IPS DF 6.9 (cell line): ENCODE results near the gene DCLRE1A.

ENCODE experiments used
- DNase-seq: peaks from one replicate; pipeline ENCODE4 v3.0.0-alpha.2; 2013; ENCODE audit warnings: low read depth, low spot score
- H3K27ac ChIP-seq: one replicate; pipeline ENCODE4 v1.5.1; 2013; ENCODE audit warnings: low read length, control low read depth
- H3K27me3 ChIP-seq: 2 replicates; pipeline ENCODE4 v1.6.1; 2013; ENCODE audit warnings: mild to moderate bottlenecking, low read length; ENCODE audit not compliant: control insufficient read depth, insufficient read depth
- H3K36me3 ChIP-seq: 2 replicates; pipeline ENCODE4 v1.6.1; 2013; ENCODE audit warnings: low read length; ENCODE audit not compliant: control insufficient read depth, insufficient read depth
- H3K4me1 ChIP-seq: 2 replicates; pipeline ENCODE4 v1.6.1; 2013; ENCODE audit warnings: low read length; ENCODE audit not compliant: control insufficient read depth, insufficient read depth
- H3K4me3 ChIP-seq: 2 replicates; pipeline ENCODE4 v1.5.1; 2013; ENCODE audit warnings: mild to moderate bottlenecking, low read length
- H3K9me3 ChIP-seq: 2 replicates; pipeline ENCODE4 v1.6.1; 2013; ENCODE audit warnings: low read length, inconsistent platforms; ENCODE audit not compliant: control insufficient read depth, insufficient read depth
- WGBS: extraction: QIAGEN DNeasy Blood & Tissue Kit; methylation state at CpG from one replicate; pipeline ENCODE4 v1.1.7; 2013; ENCODE audit warnings: mixed read lengths, missing lambda C conversion rate; ENCODE audit not compliant: insufficient read length, insufficient coverage; 5-methylcytosine and 5-hydroxymethylcytosine counted together

The DCLRE1A gene

DNA sequence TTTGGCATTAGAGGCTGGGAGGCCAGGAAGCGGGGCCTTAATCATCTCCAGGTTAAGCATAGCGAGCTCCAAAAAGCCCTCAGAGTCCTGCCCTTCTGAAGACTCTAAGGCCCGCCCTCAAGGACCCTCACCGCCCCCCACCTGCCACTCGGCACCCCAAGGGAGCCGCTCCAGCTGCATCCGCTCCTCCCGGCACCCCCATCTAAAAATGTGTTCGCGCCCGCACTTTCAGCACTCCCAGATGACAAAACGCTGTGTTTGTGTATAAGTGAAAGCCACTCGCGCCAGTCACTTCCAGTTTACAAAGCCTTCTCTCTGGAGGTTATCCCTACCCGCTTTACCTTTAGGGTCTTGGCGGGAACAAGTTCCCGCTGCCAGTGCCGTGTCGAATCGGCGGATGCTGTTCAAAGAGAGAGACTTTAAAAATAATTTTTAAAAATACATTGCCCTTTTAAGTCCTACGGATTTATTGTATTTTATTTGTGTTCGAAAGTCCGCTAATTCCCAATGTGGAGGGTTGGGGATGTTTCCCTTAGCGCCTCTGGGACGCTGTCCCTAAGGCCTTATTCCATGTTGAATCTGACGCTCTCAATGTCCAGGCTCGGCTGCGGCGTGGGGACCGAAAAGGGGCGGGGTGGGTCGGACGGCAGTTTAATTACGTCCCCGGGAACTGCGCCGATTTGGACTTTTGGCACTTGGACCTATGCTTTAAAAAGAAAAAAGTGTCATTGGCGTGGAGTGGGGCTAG is at the start of gene DCLRE1A, which contains the start of gene NHLRC2:
Gene DCLRE1A (minus strand): TSS at position 70 of the 748 bp plus-strand sequence. CDS start 900 bp downstream, outside the sequence.
Gene NHLRC2 (plus strand): TSS at position 649 of the 748 bp plus-strand sequence. CDS start 212 bp downstream, outside the sequence.
- no CpG with 5 or more reads among the region's 39 CpGs for WGBS
- DNase-seq = peak; percentile 33
- Histone ChIP-seq H3K4me1 (no peaks in the 10 kb centered on the region; the same call in 1 of the 2 replicates), H3K27ac (no peak within 1 kb of the TSS), H3K36me3 (peaks cover 2% of the 10 kb centered on the region; the same call in 1 of the 2 replicates), H3K4me3 (peak within 1 kb of the TSS; percentile 91), H3K9me3 (no peaks in the 10 kb centered on the region), H3K27me3 (0 out of 2 replicates have a peak, but pooled peaks cover 1% of the 10 kb centered on the region)

DNA sequence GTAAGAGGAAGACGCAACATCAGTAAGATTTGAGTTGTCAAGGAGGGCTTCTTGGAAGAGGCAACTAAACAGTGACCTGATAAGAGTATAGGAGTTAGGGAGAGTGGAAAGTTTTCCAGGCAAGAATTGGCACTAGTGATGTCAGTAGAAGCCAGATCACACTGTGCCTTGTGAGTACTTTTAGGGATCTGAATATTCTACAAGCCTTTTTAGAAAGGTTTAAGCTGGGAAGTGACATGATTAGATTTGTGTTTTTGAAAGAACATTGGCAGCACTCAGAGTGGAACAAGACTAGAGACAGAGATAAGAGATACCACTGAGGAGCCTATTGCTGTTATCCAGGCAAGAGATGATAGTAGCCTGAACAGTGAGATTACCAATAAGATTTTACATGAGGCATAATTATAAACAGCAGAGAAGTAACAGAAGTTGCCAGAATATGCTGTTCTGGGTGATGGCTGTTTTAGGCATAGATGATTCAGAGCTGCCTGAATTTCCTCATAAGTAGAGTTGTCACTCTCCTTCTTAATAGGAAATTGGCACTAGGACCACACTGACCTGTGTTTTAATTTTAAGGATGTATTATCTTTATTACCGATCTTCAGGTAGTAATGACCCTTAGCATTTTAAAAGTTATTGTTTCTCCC is 46.2 kb upstream of the DCLRE1A start:
- Histone ChIP-seq H3K4me3 (no peak overlapping the region), H3K36me3 (0 out of 2 replicates have a peak, but pooled peaks cover 2% of the 10 kb centered on the region), H3K27ac (no peak overlapping the region), H3K4me1 (no peaks in the 10 kb centered on the region), H3K27me3 (no peaks in the 10 kb centered on the region), H3K9me3 (no peaks in the 10 kb centered on the region)
- no peak for DNase-seq
- WGBS = no CpG with 5 or more reads among the region's 2 CpGs

DNA sequence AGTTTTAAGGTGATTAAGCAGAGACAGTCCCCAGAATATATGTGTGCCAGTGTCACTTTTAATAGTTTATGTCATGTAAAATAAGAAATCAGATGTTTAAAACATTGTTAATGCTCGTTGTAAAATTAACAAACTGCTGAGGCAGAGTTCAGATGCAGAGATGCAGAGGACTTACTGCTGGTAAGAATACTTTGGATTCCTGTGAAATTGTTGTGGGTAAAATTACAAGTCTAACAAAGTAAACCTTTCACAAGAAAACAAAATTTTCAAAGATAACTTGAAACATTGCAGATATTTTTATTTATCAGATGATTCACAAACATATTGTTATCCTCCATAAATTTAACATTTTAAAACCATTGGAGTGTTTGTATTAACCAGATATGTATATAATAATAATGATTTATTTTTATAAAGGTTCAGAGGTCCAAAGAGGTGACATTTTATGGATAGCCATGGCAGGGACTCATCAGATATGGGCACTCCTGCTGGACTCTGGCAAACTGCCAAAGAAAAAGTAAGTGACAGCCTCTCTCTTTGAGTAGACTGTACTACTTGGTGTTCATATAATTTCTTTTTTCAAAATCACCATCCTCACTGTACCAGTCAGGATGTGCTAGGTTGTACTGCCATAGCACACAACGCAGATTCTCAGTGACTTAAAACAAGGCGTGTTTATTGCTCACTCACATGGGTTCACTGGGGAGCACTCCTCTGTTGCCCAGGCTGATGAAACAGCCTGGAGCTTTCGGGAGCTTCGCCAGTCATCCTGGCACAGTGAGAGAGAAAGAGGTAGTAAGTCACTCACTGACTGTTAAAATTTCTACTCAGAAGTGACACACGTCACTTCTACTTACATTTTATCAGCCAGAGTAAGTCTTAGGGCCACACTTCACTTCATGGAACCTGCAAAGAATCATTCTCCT is 44.1 kb upstream of the DCLRE1A start:
- Histone ChIP-seq H3K9me3 (no peaks in the 10 kb centered on the region), H3K36me3 (0 out of 2 replicates have a peak, but pooled peaks cover 2% of the 10 kb centered on the region), H3K27ac (no peak overlapping the region), H3K4me3 (no peak overlapping the region), H3K27me3 (no peaks in the 10 kb centered on the region), H3K4me1 (no peaks in the 10 kb centered on the region)
- DNase-seq = no peak
- no CpG with 5 or more reads among the region's 6 CpGs for WGBS

DNA sequence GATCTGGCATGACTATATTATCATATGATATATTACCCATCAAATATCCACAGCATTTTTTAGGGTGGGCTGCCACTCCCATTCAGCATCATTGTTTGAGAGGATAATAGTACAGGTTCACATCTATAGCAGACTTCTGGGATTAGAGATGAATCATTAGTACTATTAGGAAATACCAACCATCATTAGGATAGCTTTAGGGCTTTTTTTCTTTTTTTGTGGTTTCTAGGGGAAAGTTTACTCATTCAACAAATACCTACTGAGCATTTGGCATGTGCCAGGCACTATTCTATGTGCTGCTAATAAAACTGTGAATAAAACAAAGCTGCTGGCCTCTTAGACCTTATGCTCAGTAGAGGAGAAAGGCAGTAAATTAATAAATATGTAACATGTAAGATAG is 41.1 kb upstream of the DCLRE1A start:
- no peaks in the 10 kb centered on the region for H3K4me1 ChIP-seq
- no peaks in the 10 kb centered on the region for H3K27me3 ChIP-seq
- H3K9me3 ChIP-seq = no peaks in the 10 kb centered on the region
- H3K27ac ChIP-seq = no peak overlapping the region
- no peak for DNase-seq
- H3K36me3 ChIP-seq = 0 out of 2 replicates have a peak, but pooled peaks cover 2% of the 10 kb centered on the region
- no peak overlapping the region for H3K4me3 ChIP-seq

DNA sequence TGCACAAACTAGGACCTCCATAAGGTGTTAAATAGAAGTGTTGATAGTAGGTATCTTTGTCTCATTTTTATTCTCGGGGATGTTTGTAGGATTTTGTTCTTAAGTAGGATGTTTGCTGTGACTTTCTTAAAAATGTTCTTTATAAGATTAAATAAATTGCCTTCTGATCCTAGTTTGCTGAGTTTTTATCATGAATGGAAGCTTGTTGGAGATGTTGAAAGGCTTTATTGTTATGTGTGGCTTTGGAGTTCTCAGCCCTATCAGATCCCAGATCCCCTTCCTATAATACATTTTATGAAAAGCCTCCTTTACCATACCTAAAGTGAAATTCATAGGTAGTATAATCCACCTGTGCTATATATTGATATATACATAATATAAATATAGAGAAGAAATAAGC is 40.7 kb upstream of the DCLRE1A start:
- WGBS = no CpG with 5 or more reads among the region's 1 CpG
- Histone ChIP-seq H3K4me3 (no peak overlapping the region), H3K9me3 (no peaks in the 10 kb centered on the region), H3K36me3 (0 out of 2 replicates have a peak, but pooled peaks cover 2% of the 10 kb centered on the region), H3K27ac (no peak overlapping the region), H3K4me1 (no peaks in the 10 kb centered on the region), H3K27me3 (no peaks in the 10 kb centered on the region)
- DNase-seq = no peak

DNA sequence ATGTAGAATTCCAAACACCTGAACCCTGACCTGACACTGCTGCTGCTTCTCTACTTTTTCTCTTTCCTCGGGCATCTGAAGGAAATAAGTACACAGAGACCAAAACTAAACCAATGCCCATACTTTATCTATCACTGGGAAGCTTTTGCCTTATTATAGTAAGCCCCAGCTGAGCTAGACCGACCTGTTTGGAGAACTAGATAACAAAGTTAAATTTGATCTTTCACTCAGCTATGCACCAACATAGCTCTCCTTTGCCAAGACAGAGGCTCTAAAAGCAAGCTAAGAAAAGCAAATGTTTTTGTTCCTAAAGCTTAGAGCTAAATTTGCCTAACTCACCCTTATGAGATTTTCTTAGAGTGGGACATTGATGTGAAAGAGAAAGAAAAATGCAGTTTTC is 39.7 kb upstream of the DCLRE1A start:
- Histone ChIP-seq H3K4me3 (no peak overlapping the region), H3K27me3 (no peaks in the 10 kb centered on the region), H3K27ac (no peak overlapping the region), H3K4me1 (no peaks in the 10 kb centered on the region), H3K36me3 (0 out of 2 replicates have a peak, but pooled peaks cover 2% of the 10 kb centered on the region), H3K9me3 (no peaks in the 10 kb centered on the region)
- DNase-seq = no peak
- no CpG with 5 or more reads among the region's 2 CpGs for WGBS

DNA sequence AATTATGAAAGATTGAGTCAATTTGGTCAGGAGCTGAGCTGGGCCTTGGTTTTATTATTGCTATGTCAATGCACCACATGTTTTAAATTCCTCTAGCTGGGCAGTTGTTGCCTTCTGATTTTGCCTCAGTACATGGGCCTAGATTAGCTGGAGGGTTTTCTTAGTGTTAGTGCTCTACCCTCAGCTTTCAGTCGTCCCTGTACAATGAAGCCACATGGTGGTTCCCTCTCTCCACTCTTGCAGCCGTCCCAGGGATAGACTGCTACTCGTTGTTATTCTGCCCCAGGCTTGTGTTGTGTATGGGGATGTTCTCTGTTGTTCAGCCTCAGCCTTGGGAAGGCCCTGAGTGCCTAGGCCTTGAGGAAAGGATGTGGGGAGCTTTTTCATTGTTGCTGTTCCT is 37.6 kb upstream of the DCLRE1A start:
- WGBS = no CpG with 5 or more reads among the region's 3 CpGs
- Histone ChIP-seq H3K4me3 (no peak overlapping the region), H3K9me3 (no peaks in the 10 kb centered on the region), H3K27me3 (no peaks in the 10 kb centered on the region), H3K27ac (no peak overlapping the region), H3K36me3 (no peaks in the 10 kb centered on the region), H3K4me1 (no peaks in the 10 kb centered on the region)
- DNase-seq = no peak

DNA sequence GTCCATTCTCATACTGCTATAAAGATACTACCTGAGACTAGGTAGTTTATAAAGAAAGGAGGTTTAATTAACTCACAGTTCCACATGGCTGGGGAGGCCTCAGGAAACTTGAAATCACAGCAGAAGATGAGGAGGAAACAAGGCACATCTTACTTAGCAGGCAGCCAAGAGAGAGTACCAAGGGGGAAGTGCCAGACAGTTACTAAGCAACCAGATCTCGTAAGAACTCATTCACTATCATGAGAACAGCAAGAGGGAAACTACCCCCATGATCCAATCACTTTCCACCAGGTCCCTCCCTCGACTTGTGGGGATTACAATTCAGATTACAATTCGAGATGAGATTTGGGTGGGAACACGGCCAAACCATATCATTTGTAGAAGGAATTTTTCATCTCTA is 36.9 kb upstream of the DCLRE1A start:
- no peaks in the 10 kb centered on the region for H3K9me3 ChIP-seq
- no peak for DNase-seq
- no peaks in the 10 kb centered on the region for H3K4me1 ChIP-seq
- no peak overlapping the region for H3K27ac ChIP-seq
- no peaks in the 10 kb centered on the region for H3K27me3 ChIP-seq
- no CpG with 5 or more reads among the region's 4 CpGs for WGBS
- H3K4me3 ChIP-seq = no peak overlapping the region
- H3K36me3 ChIP-seq = no peaks in the 10 kb centered on the region

DNA sequence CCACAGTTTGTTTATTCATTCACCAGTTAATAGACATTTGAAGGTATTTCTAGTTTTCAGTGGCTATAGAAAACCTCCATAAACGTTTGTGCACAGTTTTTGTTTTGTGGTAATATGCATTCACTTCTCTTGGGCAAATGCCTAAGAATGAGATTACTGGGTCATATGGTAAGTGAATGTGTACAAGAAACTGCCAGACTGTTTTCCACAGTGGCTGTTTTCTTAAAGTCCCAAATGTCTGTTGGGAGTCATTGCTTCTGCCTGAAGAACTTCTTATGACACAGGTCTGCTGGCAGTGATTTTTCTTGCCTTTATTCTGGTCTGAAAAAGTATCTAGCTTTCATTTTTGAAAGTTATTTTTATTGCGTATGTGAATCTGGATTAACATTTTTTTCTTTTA is 36.0 kb upstream of the DCLRE1A start:
- no peak overlapping the region for H3K4me3 ChIP-seq
- no peak for DNase-seq
- no peak overlapping the region for H3K27ac ChIP-seq
- no CpG with 5 or more reads among the region's 2 CpGs for WGBS
- H3K4me1 ChIP-seq = no peaks in the 10 kb centered on the region
- H3K36me3 ChIP-seq = no peaks in the 10 kb centered on the region
- no peaks in the 10 kb centered on the region for H3K9me3 ChIP-seq
- no peaks in the 10 kb centered on the region for H3K27me3 ChIP-seq

DNA sequence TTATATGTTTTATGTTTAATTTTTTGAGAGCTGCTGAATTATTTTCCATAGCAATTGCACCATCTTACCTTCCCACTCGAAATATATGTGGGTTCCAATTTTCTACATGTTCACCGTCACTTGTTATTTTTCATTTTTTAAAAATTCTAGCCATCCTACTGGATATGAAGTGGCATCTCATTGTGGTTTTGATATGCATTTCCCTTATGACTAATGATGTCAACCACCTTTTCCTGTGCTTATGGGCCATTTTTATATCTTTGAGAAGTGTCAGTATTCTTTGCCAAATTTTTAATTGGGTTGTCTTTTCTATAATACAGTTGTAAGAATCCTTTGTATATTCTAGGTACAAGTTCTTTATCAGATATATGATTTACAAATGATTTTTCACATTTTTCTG is 28.4 kb upstream of the DCLRE1A start:
- DNase-seq = no peak
- Histone ChIP-seq H3K27me3 (no peaks in the 10 kb centered on the region), H3K4me1 (no peaks in the 10 kb centered on the region), H3K9me3 (no peaks in the 10 kb centered on the region), H3K36me3 (no peaks in the 10 kb centered on the region), H3K4me3 (no peak overlapping the region), H3K27ac (no peak overlapping the region)
- WGBS = no CpG with 5 or more reads among the region's 2 CpGs
